ENCODE results near the gene STARD3. TPM values are rescaled to one million over a fixed set of nuclear protein-coding genes. Genes with fewer than 3 reads are reported as not detected.

Gene STARD3
- total and polyA plus RNA-seq, 2 donors (not counting 3 experiments of a cell fraction or from before 2014, with no cell fraction given) = 51.0 to 75.7 TPM

DNA sequence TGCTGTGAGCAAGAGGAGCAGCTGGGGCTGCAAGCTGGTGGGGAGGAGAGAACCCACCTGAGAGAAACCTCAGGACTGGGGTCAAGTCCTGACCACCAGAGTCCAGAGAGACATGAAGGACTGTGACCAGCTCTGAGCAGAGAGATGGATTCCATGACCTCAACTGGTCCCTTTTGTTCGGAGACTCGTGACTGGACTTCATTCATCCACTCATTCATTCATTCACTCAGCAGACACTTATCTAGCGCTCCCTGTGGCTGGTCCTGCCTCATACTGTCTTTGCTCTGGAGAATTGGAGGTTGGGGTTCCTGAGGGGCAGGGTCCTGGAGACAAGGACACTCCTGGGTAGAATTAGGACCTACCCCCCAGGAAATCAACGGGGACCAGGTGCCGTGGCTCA, 67.0 kb downstream of the STARD3 start:
- BruUV-seq (replicated peaks) = no TSS peak
- Histone ChIP-seq H3K27ac (ENCODE audit: insufficient read depth, low read depth, low read length) (no peak overlapping the region), H3K9me3 (replicated peaks; ENCODE audit: control insufficient read depth, insufficient read depth, low read length) (no peaks in the 10 kb centered on the region), H2AFZ (ENCODE audit: low read depth, low read length) (no peak overlapping the region), H3K4me1 (ENCODE audit: control insufficient read depth, extremely low read depth, insufficient read depth, low read length) (no peaks in the 10 kb centered on the region), H3K4me3 (replicated peaks in 1 of 3; ENCODE audit: insufficient read depth in 1 of 3, low read depth in 1 of 3, low read length in 3 of 3) (no peak overlapping the region), H3K9me1 (replicated peaks; ENCODE audit: control insufficient read depth, extremely low read depth, insufficient read depth, low read length) (no peaks in the 10 kb centered on the region), H3K36me3 (ENCODE audit: control insufficient read depth in 2 of 2, extremely low read depth in 1 of 2, insufficient read depth in 2 of 2, low read length in 2 of 2) (no peaks in the 10 kb centered on the region), H3K27me3 (ENCODE audit: control insufficient read depth in 2 of 2, insufficient read depth in 2 of 2, low read length in 2 of 2) (peaks cover 0 to 2% of the 10 kb centered on the region in 2 experiments), H3K9ac (replicated peaks; ENCODE audit: extremely low read depth, insufficient read depth, low read length) (no peak overlapping the region), H3K4me2 (ENCODE audit: insufficient read depth, low read length) (no peak overlapping the region), H3K79me2 (ENCODE audit: control insufficient read depth, insufficient read depth, low read length) (no peaks in the 10 kb centered on the region), H4K20me1 (replicated peaks; ENCODE audit: control insufficient read depth, extremely low read depth, insufficient read depth, low read length) (no peaks in the 10 kb centered on the region)
- dilution Hi-C loops (cut with MboI; ENCODE audit: extremely low pct_ligation_motif_present, low sequenced_read_pairs) = no loop called here
- ChIA-PET POLR2A (no interaction called here), CTCF (no interaction called here)
- no peak for TF ChIP-seq POLR2AphosphoS5 (IDR thresholded peaks at IDR 0.05; ENCODE audit: insufficient read depth, low read depth, low read length)
- TF ChIP-seq MYC (IDR thresholded peaks at IDR 0.05; ENCODE audit: low read depth, low read length) = no peak
- TF ChIP-seq EZH2 (IDR thresholded peaks at IDR 0.05; ENCODE audit: borderline replicate concordance, low read depth, low read length, severe bottlenecking) = no peak
- TF ChIP-seq, protein P1, sequence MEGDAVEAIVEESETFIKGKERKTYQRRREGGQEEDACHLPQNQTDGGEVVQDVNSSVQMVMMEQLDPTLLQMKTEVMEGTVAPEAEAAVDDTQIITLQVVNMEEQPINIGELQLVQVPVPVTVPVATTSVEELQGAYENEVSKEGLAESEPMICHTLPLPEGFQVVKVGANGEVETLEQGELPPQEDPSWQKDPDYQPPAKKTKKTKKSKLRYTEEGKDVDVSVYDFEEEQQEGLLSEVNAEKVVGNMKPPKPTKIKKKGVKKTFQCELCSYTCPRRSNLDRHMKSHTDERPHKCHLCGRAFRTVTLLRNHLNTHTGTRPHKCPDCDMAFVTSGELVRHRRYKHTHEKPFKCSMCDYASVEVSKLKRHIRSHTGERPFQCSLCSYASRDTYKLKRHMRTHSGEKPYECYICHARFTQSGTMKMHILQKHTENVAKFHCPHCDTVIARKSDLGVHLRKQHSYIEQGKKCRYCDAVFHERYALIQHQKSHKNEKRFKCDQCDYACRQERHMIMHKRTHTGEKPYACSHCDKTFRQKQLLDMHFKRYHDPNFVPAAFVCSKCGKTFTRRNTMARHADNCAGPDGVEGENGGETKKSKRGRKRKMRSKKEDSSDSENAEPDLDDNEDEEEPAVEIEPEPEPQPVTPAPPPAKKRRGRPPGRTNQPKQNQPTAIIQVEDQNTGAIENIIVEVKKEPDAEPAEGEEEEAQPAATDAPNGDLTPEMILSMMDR (IDR thresholded peaks at IDR 0.05; ENCODE audit: extremely low read depth in 1 of 2, insufficient read depth in 1 of 2, low read depth in 1 of 2, low read length in 2 of 2) = no peak
- TF ChIP-seq, protein P2, sequence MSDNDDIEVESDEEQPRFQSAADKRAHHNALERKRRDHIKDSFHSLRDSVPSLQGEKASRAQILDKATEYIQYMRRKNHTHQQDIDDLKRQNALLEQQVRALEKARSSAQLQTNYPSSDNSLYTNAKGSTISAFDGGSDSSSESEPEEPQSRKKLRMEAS (IDR thresholded peaks at IDR 0.05; ENCODE audit: insufficient read depth, insufficient read length) = no peak
- TF ChIP-seq POLR2A (IDR thresholded peaks at IDR 0.05; ENCODE audit: low read depth, low read length) = no peak
- TF ChIP-seq GATA2 (IDR thresholded peaks at IDR 0.05; ENCODE audit: insufficient read depth, insufficient read length, low read depth, low read length) = no peak
- TF ChIP-seq FOS (IDR thresholded peaks at IDR 0.05; ENCODE audit: borderline replicate concordance, insufficient read depth, low read length) = no peak
- no peak for TF ChIP-seq JUN (IDR thresholded peaks at IDR 0.05; ENCODE audit: borderline replicate concordance, insufficient read depth, insufficient read length, low read depth)
- intact Hi-C loops (cut with micrococcal nuclease) = no loop called here
- FAIRE-seq (no peak), DNase-seq (ENCODE audit: low read depth, low spot score) (no peak)

Measured in endothelial cell of umbilical vein (primary cell).